Chondrocyte (in vitro differentiated cells): Measurements from ENCODE around the gene OSM. TPM values are rescaled to one million over a fixed set of nuclear protein-coding genes. Genes with fewer than 3 reads are reported as not detected.

Experiments
- DNase-seq: peaks from one replicate; pipeline ENCODE4 v3.0.0; 2021; ENCODE audit warnings: mixed read lengths, low spot score
- H3K27ac Mint-ChIP-seq: one replicate; pipeline ENCODE4 v1.8.0; 2021; ENCODE audit warnings: mild to moderate bottlenecking, moderate library complexity, mixed read lengths; ENCODE audit not compliant: unreplicated experiment
- H3K27me3 Mint-ChIP-seq: 2 replicates; pipeline ENCODE4 v1.8.0; 2021; ENCODE audit warnings: low read depth, mixed read lengths
- H3K36me3 Mint-ChIP-seq: 2 replicates; pipeline ENCODE4 v1.8.0; 2021; ENCODE audit warnings: low read depth, mixed read lengths
- H3K4me1 Mint-ChIP-seq: 2 replicates; pipeline ENCODE4 v1.8.0; 2021; ENCODE audit warnings: low read depth, mild to moderate bottlenecking, mixed read lengths
- H3K4me3 Mint-ChIP-seq: one replicate; pipeline ENCODE4 v1.8.0; 2021; ENCODE audit warnings: mild to moderate bottlenecking, moderate library complexity, mixed read lengths; ENCODE audit not compliant: unreplicated experiment
- H3K9me3 Mint-ChIP-seq: 2 replicates; pipeline ENCODE4 v1.8.0; 2021; ENCODE audit warnings: low read depth, mixed read lengths
- total RNA-seq: library from RNA; stranded (reverse); gene quantifications from 3 replicates; pipeline ENCODE4 v1.2.1, GENCODE V29; 2021
- TF ChIP-seq, protein P1 (sequence below): fragments of 200-600 bp; sonication (generic); IDR thresholded peaks from 2 replicates; pipeline ENCODE4 v1.5.0; 2021; ENCODE audit warnings: antibody characterized with exemption, mild to moderate bottlenecking, moderate library complexity

OSM gene
- total RNA-seq, 1 donor from 2014 or later, result not detected

DNA sequence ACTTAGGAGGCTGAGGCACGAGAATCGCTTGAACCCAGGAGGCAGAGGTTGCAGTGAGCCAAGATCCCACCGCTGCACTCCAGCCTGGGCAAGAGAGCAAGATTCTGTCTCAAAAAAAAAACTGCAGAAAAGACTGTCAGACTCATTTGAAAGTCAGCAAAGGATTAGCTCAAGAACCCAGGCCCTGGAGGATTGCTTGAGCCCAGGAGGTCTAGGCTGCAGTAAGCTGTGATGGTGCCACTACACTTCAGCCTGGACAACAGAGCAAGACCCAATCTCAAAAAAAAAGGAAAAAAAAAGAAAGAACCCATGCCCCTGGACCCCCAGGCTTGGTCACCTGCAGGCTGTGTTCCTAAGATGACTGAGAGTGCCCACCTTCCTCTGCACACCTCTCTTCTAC lies 36.3 kb downstream of the OSM start:
- Mint-ChIP-seq H3K4me1 (peaks cover 59% of the 10 kb centered on the region), H3K27ac (no peak overlapping the region), H3K27me3 (no peaks in the 10 kb centered on the region), H3K36me3 (no peaks in the 10 kb centered on the region), H3K4me3 (no peak overlapping the region), H3K9me3 (peaks cover 1% of the 10 kb centered on the region)
- TF ChIP-seq, protein P1, sequence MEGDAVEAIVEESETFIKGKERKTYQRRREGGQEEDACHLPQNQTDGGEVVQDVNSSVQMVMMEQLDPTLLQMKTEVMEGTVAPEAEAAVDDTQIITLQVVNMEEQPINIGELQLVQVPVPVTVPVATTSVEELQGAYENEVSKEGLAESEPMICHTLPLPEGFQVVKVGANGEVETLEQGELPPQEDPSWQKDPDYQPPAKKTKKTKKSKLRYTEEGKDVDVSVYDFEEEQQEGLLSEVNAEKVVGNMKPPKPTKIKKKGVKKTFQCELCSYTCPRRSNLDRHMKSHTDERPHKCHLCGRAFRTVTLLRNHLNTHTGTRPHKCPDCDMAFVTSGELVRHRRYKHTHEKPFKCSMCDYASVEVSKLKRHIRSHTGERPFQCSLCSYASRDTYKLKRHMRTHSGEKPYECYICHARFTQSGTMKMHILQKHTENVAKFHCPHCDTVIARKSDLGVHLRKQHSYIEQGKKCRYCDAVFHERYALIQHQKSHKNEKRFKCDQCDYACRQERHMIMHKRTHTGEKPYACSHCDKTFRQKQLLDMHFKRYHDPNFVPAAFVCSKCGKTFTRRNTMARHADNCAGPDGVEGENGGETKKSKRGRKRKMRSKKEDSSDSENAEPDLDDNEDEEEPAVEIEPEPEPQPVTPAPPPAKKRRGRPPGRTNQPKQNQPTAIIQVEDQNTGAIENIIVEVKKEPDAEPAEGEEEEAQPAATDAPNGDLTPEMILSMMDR, result no peak
- DNase-seq, result no peak

DNA sequence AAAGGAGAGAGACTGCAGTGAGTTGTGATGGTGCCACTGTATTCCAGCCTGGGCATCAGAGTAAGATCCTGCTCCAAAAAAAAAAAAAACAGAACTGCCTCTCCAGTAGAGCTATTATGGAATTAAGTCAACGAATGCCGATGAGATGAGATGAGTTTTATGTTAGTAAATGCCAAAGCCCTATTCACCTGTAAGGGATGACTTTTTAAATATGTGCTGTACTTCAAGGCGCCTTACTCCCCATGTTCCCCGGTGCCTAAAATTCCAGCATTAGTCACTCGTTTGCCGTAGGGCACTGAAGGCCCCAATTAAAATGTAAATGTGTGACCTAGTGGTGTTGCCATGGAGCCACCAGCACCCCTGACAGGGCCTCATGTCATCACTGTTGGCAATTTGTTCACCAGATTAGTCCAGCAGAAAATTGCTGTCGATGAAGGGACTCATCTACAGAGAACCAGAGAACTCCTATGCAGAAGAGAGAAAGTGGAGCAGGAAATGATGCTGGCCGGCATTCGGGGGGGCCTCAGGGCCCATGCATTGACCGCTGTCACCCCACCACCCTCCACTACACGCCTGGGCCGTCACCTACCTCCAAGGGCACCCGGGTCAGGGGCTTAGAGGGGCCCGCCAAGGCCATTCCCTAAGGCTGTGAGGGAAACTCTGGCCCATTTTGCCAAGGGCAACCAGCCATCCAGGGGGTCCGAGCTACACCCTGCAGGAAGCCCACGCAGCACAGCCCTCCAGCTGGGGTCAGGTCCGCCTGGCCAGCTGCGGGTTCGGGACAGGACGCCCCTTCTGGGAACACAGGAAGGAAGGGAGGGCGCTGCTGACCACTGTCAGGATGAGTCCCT lies 37.9 kb downstream of the OSM start:
- H3K27me3 Mint-ChIP-seq, result no peaks in the 10 kb centered on the region
- no peaks in the 10 kb centered on the region for H3K36me3 Mint-ChIP-seq
- no peak overlapping the region for H3K4me3 Mint-ChIP-seq
- peak overlapping the region; percentile 77 for H3K27ac Mint-ChIP-seq
- TF ChIP-seq, protein P1, result no peak
- DNase-seq, result no peak
- H3K4me1 Mint-ChIP-seq, result peaks cover 64% of the 10 kb centered on the region
- peaks cover 5% of the 10 kb centered on the region for H3K9me3 Mint-ChIP-seq

GRCh38 chr22:30227438-30228228 lies 39.0 kb downstream of the OSM start:
- DNase-seq, result no peak
- Mint-ChIP-seq H3K36me3 (no peaks in the 10 kb centered on the region), H3K9me3 (peaks cover 5% of the 10 kb centered on the region), H3K27ac (no peak overlapping the region), H3K4me1 (peaks cover 61% of the 10 kb centered on the region), H3K4me3 (no peak overlapping the region), H3K27me3 (no peaks in the 10 kb centered on the region)
- TF ChIP-seq, protein P1, result no peak

DNA sequence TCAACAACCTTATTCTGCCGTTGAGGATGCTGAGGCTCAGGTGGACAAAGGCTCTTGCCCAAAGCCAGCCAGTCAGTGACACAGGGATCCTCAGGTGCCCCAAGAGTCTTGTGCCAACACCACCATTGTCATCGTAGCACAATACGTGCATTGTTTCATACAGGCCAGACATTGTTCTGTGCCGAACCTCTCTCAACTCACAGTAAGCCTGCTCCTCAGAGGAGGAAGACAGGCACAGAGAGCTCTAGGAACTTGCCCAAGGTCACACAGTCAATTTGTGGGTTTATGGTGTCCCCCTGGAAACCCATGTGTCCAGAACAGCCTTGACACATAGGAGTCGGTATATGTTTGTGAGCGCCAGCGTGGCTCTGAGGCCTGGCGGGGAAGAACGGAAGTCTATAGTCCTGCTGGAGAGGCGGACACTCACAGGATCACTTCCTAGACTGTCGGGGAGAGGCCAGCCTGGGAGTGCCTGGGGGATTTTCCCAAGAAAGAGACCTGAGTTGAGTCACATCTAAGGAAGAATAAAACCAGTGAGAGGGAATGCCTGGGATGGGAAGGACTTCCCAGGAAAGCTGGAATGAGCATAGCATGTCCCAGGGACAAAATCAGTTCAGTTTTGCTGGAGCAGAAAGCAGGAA lies 40.3 kb downstream of the OSM start:
- no peaks in the 10 kb centered on the region for H3K27me3 Mint-ChIP-seq
- peak overlapping the region; percentile 87 for H3K27ac Mint-ChIP-seq

More for the DNA sequence above, 40.3 kb downstream of the OSM start:
- Mint-ChIP-seq H3K36me3 (no peaks in the 10 kb centered on the region), H3K4me1 (peaks cover 52% of the 10 kb centered on the region), H3K4me3 (no peak overlapping the region), H3K9me3 (peaks cover 5% of the 10 kb centered on the region)
- TF ChIP-seq, protein P1, result no peak
- no peak for DNase-seq
